SU-DHL-6 (cell line): Measurements from ENCODE around the gene KCTD8.

Source experiments
- H2AFZ ChIP-seq: fragments of 200-600 bp; sonication (generic); 2 replicates; pipeline ENCODE4 v1.6.1; 2014; ENCODE audit warnings: low read depth, mild to moderate bottlenecking, moderate library complexity, mixed read lengths, antibody characterized with exemption, low read length; ENCODE audit not compliant: severe bottlenecking
- H3F3A ChIP-seq: fragments of 200-600 bp; shearing (Covaris generic); 2 replicates; pipeline ENCODE4 v1.6.0; 2016; ENCODE audit warnings: antibody characterized with exemption, mild to moderate bottlenecking; ENCODE audit not compliant: insufficient read depth
- H3K27ac ChIP-seq: fragments of 200-600 bp; sonication (generic); 2 replicates; pipeline ENCODE4 v1.5.1; 2016; ENCODE audit warnings: low read depth, mild to moderate bottlenecking, low read length, moderate library complexity, mixed read lengths
- H3K27me3 ChIP-seq: fragments of 200-600 bp; sonication (generic), shearing (Covaris generic); 2 replicates; pipeline ENCODE4 v1.6.0; 2014; ENCODE audit warnings: mild to moderate bottlenecking, low read length
- H3K36me3 ChIP-seq: fragments of 200-600 bp; sonication (generic); 2 replicates; pipeline ENCODE4 v1.6.1; 2014; ENCODE audit warnings: mild to moderate bottlenecking, low read length, mixed read lengths
- H3K4me2 ChIP-seq: fragments of 300-600, 200-600 bp; shearing (Covaris generic), sonication (generic); 2 replicates; pipeline ENCODE4 v1.6.0; 2014; ENCODE audit warnings: low read length, low read depth, mild to moderate bottlenecking; ENCODE audit not compliant: poor library complexity, severe bottlenecking
- H3K4me3 ChIP-seq: fragments of 200-600 bp; sonication (generic); 2 replicates; pipeline ENCODE4 v1.5.1; 2014; ENCODE audit warnings: antibody characterized with exemption, low read length, mild to moderate bottlenecking, mixed read lengths; ENCODE audit not compliant: insufficient read depth, poor library complexity, severe bottlenecking
- H3K79me2 ChIP-seq: fragments of 200-600 bp; sonication (generic); 2 replicates; pipeline ENCODE4 v1.6.1; 2014; ENCODE audit warnings: mild to moderate bottlenecking, low read length, moderate library complexity; ENCODE audit not compliant: insufficient read depth
- H3K9ac ChIP-seq: fragments of 200-600 bp; sonication (generic); 2 replicates; pipeline ENCODE4 v1.7.0; 2014; ENCODE audit warnings: mild to moderate bottlenecking, low read length
- H3K9me2 ChIP-seq: fragments of 200-600 bp; sonication (generic); replicated peaks from 2 replicates; pipeline ENCODE4 v1.6.1; 2014; ENCODE audit warnings: low read length; ENCODE audit not compliant: insufficient read depth
- H3K9me3 ChIP-seq: fragments of 200-600 bp; sonication (generic); 2 replicates; pipeline ENCODE4 v1.6.1; 2014; ENCODE audit warnings: low read length, mixed read lengths; ENCODE audit not compliant: insufficient read depth
- H4K20me1 ChIP-seq: fragments of 200-600 bp; sonication (generic); 2 replicates; pipeline ENCODE4 v1.6.1; 2014; ENCODE audit warnings: low read depth, mild to moderate bottlenecking, antibody characterized with exemption, low read length, moderate library complexity, mixed read lengths
- EZH2phosphoT487 ChIP-seq: fragments of 200-600 bp; sonication (generic), shearing (Covaris generic); conservative IDR thresholded peaks from 2 replicates; pipeline ENCODE4 v1.6.1; 2018; ENCODE audit warnings: mild to moderate bottlenecking, antibody characterized with exemption, low read length, moderate library complexity, mixed read lengths
- TF ChIP-seq, protein P1 (sequence below): fragments of 200-600 bp; sonication (generic); IDR thresholded peaks from one replicate; pipeline ENCODE4 v1.5.1; 2017; ENCODE audit warnings: antibody characterized with exemption, mild to moderate bottlenecking, low read length, moderate library complexity; ENCODE audit not compliant: insufficient read depth, poor library complexity, severe bottlenecking

KCTD8 gene

DNA sequence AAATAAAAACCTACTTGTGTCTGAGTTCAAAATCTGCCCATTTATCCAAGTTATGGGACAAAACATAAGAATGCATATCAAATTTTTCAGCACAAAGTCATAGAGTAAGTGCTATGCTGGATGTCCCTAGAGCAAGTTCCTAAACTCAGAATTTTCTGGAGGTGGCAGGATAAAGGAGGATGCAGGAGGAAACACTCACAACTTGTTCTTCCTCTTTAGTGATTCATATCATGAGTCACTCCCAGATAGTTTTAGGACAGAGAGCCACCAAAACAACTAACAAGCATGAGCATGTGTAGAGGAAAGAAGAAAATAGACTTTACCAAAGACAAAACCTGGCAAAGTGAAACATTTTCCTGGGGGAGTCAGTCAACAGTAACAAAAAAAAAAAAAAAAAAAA, 302.7 kb downstream of the KCTD8 start:
- no peaks in the 10 kb centered on the region for H3K36me3 ChIP-seq
- H3K9ac ChIP-seq = no peak overlapping the region
- no peaks in the 10 kb centered on the region for H4K20me1 ChIP-seq
- no peak overlapping the region for H3K27ac ChIP-seq
- no peak overlapping the region for H2AFZ ChIP-seq
- H3K4me2 ChIP-seq = no peak overlapping the region
- no peaks in the 10 kb centered on the region for H3K79me2 ChIP-seq
- H3K27me3 ChIP-seq = no peaks in the 10 kb centered on the region
- no peaks in the 10 kb centered on the region for H3F3A ChIP-seq
- TF ChIP-seq EZH2phosphoT487 = no peak
- TF ChIP-seq, protein P1, sequence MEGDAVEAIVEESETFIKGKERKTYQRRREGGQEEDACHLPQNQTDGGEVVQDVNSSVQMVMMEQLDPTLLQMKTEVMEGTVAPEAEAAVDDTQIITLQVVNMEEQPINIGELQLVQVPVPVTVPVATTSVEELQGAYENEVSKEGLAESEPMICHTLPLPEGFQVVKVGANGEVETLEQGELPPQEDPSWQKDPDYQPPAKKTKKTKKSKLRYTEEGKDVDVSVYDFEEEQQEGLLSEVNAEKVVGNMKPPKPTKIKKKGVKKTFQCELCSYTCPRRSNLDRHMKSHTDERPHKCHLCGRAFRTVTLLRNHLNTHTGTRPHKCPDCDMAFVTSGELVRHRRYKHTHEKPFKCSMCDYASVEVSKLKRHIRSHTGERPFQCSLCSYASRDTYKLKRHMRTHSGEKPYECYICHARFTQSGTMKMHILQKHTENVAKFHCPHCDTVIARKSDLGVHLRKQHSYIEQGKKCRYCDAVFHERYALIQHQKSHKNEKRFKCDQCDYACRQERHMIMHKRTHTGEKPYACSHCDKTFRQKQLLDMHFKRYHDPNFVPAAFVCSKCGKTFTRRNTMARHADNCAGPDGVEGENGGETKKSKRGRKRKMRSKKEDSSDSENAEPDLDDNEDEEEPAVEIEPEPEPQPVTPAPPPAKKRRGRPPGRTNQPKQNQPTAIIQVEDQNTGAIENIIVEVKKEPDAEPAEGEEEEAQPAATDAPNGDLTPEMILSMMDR = no peak
- no peaks in the 10 kb centered on the region for H3K9me2 ChIP-seq
- H3K9me3 ChIP-seq = no peaks in the 10 kb centered on the region
- no peak overlapping the region for H3K4me3 ChIP-seq

DNA sequence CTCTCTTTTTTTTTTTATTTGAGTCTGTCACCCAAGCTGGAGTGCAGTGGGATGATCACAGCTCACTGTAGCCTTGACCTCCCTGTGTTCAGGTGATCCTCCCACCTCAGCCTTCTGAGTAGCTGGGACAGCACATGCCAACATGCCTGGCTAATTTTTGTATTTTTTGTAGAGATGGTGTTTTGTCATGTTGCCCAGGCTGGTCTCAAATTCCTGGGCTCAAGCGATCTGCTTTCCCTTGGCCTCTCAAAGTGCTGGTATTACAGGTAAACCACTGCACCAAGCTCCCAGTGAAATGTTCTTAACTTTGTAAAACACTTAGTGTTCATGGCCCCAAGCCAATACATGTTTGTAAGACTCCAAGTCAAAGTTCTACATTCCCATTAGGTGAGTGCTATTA, 316.1 kb downstream of the KCTD8 start:
- Histone ChIP-seq H3K4me2 (no peak overlapping the region), H3K9ac (no peak overlapping the region), H3K4me3 (no peak overlapping the region), H3F3A (no peaks in the 10 kb centered on the region), H3K27me3 (no peaks in the 10 kb centered on the region), H3K36me3 (no peaks in the 10 kb centered on the region), H4K20me1 (no peaks in the 10 kb centered on the region), H3K79me2 (no peaks in the 10 kb centered on the region), H3K27ac (no peak overlapping the region), H2AFZ (no peak overlapping the region), H3K9me2 (no peaks in the 10 kb centered on the region), H3K9me3 (no peaks in the 10 kb centered on the region)
- TF ChIP-seq, protein P1 = no peak
- TF ChIP-seq EZH2phosphoT487 = no peak
